GM21526 (cell line): ENCODE results near the gene PREX1.

Source experiments
- ATAC-seq: cut with Tn5 transposase; IDR thresholded peaks from one replicate; pipeline ENCODE4 v1.9.1; 2021; ENCODE audit warnings: moderate library complexity; ENCODE audit not compliant: unreplicated experiment, low FRiP score

The PREX1 gene

DNA sequence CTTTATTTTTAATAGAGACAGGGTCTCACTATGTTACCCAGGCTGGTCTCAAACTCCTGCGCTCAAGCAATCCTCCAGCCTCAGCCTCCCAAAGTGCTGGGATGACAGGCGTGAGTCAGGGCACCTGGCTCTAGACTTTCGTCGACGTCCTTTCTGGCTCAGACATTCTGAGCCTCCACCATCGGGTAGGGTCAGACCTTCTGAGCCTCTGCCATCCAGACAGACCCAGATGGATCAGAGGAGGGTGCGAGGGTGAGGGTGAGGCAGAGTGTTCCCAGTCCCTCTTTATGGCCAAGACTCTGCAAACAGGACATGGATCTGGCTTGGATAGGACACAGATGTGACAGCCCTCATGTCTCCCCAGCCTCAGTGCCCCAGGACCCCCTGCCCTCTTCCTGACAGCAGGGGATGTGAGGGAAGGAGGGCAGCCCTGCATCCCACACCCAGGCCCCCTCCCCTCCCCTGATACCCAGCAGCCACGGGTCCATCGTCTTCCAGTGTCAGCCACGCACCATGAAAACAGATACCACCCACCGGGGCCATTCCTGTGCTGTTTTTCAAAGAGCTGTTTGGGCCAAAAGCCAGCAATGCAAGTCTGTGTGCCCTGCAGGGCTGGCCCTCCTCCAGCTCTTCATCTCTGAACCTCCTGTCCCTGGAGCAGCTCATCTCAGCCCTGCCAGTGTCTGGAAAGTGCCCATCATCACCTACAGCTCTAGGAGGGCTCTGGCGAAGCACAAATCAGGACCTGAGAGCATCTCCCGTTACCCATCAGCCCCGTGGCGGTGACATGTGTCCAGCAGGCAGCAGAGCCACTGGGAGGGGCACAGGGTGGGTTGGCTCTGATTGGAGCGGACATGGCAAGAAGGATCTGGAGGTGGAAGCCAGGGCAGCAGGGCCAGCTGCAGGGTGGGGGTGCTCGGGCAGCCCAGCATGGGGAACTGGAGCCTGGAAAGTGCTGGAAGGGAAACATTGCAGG, 208.4 kb downstream of the PREX1 start:
- no peak for ATAC-seq

- no peak for ATAC-seq
These were observed 209.2 kb downstream of the PREX1 start for GRCh38 chr20:48618631-48619030.

DNA sequence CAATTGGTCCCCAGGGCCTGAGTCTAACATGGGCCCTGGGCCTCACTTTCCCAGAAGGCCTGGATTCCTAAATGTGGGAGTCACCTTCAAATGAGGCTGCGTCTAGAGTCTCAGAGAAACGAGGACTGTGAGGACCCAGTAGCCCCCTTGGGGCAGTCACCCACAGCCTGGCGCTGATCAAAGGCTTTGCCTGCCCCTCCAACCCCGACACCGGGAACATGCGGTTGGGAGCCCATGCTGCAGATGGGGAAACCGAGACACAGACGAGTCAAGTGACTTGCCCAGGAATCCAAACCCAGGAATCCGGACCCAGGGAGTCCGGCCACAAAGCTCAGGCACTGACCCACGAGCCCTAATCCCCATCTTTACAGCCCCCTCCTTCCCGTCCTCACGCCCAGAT, 209.7 kb downstream of the PREX1 start:
- ATAC-seq, result no peak

DNA sequence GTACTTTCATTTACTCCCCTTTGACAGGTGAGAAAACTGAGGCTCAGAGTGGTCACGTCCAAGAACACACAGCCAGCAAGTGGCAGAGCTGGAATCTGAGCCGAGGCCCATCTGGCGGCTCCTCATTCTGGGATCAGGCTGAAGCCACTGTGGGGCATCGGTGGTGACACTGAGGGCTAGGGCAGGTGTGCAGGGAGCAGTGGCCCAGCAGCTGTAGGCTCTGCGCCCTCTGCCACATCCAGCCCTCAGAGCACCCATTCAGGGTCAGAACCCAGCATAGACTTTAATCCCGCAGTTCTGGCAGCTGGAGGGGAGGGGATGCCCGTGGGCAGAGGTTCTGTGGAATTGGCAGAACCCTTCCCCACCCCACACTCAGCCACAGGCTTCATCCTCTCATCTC, 210.3 kb downstream of the PREX1 start:
- ATAC-seq, result no peak

DNA sequence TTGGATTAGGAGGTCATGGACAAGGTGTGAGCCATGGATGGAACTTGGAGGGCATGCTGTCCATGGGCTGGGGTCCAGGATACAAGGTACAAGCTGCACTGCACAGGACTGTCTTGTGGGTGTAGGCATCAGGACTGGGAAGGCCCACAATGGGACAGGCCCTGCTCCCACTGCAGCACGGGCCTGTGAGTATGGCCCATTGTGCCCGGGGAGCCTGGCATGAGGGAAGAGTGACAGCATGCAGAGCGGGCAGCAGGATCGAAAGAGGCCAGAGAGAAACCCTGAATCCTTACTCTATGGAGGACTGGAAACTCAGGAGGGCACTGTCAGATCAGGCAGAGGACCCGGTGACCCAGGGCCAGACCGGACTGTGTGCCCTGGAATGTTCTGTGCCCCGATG, 211.3 kb downstream of the PREX1 start:
- no peak for ATAC-seq

- ATAC-seq, result no peak
These were observed 211.9 kb downstream of the PREX1 start for GRCh38 chr20:48615871-48616270.

DNA sequence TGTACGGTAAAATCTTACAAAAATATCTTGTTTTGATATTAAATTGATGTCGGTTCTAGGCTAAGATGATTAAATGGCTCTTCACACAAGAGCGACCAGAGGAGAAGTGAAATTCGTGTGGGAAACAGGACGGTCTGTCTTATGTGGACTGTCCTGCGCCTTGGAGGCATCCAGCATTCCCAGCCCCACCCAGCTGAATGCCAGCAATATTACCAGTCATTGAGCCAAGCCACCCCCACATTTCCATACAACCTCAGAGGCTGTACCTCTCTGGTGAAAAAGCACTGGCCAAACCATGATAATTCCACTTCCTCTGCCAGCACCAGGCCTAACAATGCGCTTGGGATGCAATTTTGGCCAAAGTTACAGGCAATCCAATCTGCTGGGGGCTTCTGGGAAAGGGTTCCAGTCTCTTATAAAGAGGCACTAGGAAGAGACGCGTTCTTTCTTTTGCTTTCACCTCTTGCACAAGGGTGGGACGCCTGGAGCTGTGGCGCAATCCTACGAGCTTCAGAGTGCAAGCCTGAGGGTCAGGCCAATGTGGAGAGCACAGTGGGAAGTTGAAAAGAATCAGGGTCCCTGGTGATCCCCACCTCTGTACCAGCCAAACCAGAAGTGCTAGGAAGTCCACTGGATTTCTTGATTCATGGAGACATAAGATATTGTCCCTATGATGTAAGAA, 213.1 kb downstream of the PREX1 start:
- no peak for ATAC-seq

DNA sequence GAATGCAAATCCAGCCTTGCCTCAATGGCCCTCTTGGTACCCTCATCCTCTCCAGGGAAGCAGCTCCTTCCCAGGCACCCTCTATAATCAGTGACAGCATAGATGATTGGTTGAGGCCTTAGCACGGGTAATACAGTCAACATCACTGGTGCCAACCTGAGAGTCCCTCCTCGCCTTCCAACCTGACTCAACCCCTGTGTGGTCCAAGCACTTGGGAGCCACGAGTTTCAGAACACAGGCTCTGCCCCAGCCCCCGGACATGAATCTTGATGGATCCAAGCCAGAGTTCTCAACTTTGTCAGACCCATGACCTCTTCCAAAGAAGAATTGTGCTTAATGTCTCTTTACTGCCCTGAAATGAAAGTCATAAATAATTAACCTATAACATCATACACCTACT, 213.9 kb downstream of the PREX1 start:
- ATAC-seq, result no peak

DNA sequence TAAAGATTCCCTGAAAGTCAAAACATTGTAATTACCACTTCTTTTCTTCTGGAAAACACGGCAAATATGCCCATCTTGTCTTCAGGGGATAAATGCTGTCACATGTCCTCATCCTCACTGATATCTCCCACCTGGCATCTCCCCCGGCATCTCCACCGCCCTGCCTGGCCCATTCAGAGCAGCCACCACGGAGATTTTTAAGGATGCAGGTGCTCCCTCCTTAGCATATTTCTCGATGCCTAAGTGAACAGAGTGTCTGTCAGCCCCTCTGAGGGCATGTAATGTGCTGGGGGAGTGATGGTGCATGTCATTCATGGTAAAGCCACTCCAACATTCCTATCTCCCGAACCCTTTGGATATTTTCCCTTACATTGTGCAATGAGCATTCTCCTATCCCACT, 215.5 kb downstream of the PREX1 start:
- ATAC-seq, result no peak

- no peak for ATAC-seq
These were observed 216.8 kb downstream of the PREX1 start for GRCh38 chr20:48610996-48611395.

GRCh38 chr20:48609491-48609978, 218.3 kb downstream of the PREX1 start:
- ATAC-seq, result peak; percentile 78

- no peak for ATAC-seq
These were observed 219.0 kb downstream of the PREX1 start for GRCh38 chr20:48608756-48609155.

- ATAC-seq, result no peak
These were observed 220.3 kb downstream of the PREX1 start for GRCh38 chr20:48607544-48607865.

DNA sequence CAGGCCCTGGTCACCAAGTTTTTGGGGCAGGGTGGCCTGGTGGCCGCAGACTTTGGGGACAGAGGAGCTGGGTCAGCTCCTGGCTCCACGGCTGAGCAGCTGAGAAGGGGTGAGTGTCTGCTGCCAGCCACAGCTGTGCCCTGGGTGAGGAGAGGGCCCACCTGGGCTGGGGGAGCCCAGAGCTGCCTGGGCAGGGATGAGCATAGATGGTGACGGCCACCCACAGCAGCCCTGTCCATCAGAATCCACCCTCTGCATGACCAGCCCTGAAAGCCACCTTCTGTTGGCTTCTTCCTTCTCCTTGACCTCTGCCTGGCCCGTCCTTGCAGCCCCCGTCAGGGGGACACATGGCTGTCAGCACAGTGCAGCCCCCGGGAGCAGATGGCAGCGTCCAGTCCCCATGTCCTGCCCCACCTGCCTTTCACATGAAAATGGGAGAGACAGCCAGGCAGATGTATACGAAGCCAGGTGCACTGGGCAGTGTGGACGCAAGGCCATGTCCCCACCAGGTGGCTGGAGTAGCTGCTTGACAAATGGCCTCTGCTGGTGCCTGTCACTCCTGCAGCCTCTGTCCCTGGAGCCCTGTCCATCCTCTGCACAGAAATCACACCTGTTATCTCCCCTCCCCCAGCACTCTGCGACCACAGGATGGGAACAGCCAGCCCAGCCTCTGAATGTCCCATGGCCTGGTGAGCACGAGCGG, 220.8 kb downstream of the PREX1 start:
- no peak for ATAC-seq

DNA sequence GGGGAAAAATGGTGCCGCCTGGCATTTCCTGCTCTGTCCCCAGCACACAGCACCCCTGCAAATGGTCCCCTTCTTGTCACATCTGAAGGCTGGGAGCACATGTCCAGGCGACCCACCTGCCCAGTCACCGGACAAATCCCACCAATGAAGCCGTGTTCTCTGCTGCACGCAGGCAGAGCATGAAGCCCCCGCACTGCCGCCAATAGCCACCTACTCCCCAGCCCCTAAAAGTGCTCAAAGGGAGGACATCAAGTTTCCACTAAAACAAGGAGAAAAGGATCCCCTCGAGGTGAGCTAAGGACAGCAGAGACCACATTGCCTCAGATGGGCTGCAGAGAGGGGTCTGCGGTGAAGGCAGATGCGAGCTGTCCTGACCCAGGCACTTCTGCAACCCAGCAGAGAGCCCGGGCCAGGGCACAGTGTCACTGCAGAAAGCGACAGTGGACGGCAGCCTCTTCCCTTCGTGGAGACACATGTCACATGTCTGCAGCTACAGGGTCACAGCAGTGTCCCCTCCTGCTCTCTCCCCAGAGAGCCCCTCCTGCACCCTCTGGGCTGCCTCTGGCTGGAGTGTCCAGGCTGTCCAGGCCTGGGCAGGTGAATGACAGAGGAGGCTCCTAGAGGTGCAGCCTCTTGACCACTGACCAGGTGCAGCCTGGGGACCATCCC, 221.5 kb downstream of the PREX1 start:
- ATAC-seq, result no peak

DNA sequence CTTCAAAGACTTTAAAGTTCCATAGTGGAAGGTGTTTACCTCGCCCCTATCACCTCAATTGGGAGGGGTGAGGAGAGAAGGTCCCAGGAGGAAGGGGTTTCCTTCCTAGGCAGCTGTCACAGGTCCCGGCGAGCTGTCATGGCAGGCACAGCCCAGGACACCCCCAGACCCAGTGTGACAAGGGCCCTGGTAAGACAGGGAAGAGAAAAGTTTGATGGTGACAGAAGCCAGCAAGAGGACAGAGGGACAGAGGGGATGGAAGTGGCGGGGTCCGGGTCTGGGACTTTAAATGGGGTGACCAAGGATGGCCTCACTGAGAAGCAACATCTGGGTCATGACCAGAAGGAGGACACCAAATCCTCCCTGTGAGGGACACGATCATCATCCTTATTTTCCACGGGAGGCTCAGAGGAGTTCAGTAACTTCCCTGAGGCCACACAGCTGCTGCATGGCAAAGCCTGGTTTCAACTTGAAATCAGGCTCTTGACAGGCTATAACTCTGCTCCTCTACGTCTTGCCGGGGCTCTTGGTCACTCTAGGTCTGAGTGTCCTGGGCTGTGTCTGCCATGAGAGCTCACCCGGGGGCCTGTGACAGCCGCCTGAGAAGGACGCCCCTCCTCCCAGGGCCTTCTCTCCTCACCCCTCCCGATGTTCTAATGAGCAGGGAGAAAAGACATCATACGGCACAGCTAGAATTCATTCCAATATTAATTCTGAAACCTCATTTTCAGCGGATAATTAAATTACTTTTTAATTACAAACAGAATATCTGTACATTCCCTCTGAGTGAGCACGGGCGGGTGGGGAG, 222.2 kb downstream of the PREX1 start:
- ATAC-seq, result no peak

- no peak for ATAC-seq
These were observed 222.9 kb downstream of the PREX1 start for GRCh38 chr20:48604936-48605335.

GRCh38 chr20:48604426-48604825, 223.4 kb downstream of the PREX1 start:
- ATAC-seq, result no peak

- no peak for ATAC-seq
These were observed 223.9 kb downstream of the PREX1 start for GRCh38 chr20:48603819-48604405.
